ENCODE measurements around the gene CD58.

Gene CD58

DNA sequence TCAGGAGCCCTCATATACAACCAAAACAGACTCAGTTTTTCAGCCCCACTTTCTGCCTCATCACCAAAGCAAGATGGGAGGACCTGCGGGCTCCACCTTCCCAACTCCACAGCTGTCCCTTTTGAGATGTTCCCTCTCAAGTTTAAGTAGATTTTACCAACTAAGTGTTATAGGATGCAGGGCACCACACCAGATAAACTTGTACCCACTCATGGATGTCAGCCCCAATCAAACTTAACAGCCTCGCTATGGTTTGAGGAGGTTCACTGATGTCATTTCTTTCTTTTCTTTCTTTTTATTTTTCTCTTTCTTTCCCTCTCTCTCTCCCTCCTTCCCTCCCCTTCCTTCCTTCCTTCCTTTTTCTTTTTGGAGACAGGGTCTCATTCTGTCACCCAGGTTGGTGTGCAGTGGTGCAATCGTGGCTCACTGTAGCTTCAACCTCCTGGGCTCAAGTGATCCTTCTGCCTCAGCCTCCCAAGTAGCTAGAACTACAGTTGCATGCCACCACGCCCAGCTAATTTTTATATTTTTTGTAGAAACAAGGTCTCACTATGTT, 13.4 kb downstream of the CD58 start:
- Histone ChIP-seq H3K79me2 (ENCODE audit: control insufficient read depth, insufficient read depth, low read length, unreplicated experiment) (peaks cover 35% of the 10 kb centered on the region), H3K36me3 (ENCODE audit: insufficient read depth, low read length) (no peaks in the 10 kb centered on the region), H3K27ac (ENCODE audit: low read depth, low read length) (peak overlapping the region; percentile 93), H3K4me1 (ENCODE audit: control insufficient read depth, insufficient read depth, low read length, unreplicated experiment) (peaks cover 31% of the 10 kb centered on the region), H2AFZ (ENCODE audit: low read length, unreplicated experiment) (no peak overlapping the region), H3K27me3 (ENCODE audit: insufficient read depth, low read length) (no peaks in the 10 kb centered on the region), H3K4me3 (ENCODE audit: low read depth, low read length) (no peak overlapping the region)

DNA sequence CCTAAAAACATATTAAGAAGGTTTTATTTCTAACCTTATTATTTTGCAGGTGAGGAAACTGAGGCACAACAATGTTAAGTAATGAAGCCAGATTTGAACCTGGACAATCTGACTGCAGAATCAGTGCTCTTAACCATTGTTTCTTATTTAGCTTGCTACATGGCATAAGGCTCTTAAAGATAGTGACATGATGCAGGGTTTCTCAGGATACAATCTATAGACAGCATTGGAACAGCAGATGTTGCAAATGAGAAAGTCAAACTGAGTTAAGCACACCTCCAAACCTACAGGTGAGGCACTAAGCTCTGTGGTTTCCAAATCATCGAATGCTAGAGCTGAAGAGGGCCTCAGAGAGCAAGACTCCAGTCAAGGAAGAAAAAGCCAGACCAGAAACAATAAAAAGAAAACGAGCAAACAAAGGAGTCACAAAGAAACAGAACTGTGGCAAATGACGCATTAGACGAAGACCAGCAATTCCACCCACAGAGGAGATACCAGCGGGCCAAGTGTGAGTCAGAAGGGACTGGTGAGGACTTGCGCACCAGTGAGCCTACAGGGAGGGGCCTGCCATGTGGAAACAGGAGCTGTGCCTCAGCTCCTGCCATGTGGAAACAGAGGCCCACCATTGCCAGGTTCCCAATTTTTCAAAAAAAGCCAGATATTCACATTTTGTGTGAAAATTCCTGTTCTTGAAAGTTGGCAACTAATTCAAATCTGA, 14.4 kb downstream of the CD58 start:
- Histone ChIP-seq H3K4me1 (ENCODE audit: control insufficient read depth, insufficient read depth, low read length, unreplicated experiment) (peaks cover 31% of the 10 kb centered on the region), H3K36me3 (ENCODE audit: insufficient read depth, low read length) (no peaks in the 10 kb centered on the region), H3K27me3 (ENCODE audit: insufficient read depth, low read length) (no peaks in the 10 kb centered on the region), H2AFZ (ENCODE audit: low read length, unreplicated experiment) (no peak overlapping the region), H3K27ac (ENCODE audit: low read depth, low read length) (peak overlapping the region; percentile 93), H3K79me2 (ENCODE audit: control insufficient read depth, insufficient read depth, low read length, unreplicated experiment) (peaks cover 34% of the 10 kb centered on the region), H3K4me3 (ENCODE audit: low read depth, low read length) (peak overlapping the region; percentile 52)

DNA sequence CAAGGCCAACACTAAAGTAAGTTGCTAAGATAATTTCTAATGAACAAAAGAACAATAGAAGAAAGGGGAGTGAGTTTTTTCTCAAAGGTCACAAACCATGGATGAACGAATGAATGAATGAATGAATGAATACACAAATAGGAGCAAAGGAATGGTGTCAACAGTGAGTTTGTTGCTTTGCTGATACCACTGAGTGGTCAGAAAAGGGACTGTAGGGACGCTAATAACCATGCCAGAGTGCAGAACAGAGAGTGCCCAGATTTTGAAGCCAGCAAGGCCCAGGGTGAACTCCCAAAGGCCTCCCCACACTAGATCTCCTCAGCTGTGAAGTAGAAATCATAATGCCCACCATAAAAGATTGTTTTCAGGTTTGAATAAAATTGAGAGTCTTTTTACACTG, 15.9 kb downstream of the CD58 start:
- H3K36me3 ChIP-seq (ENCODE audit: insufficient read depth, low read length): no peaks in the 10 kb centered on the region
- H3K27me3 ChIP-seq (ENCODE audit: insufficient read depth, low read length): no peaks in the 10 kb centered on the region
- no peak overlapping the region for H3K4me3 ChIP-seq (ENCODE audit: low read depth, low read length)
- H3K4me1 ChIP-seq (ENCODE audit: control insufficient read depth, insufficient read depth, low read length, unreplicated experiment): peaks cover 31% of the 10 kb centered on the region
- H3K79me2 ChIP-seq (ENCODE audit: control insufficient read depth, insufficient read depth, low read length, unreplicated experiment): peaks cover 32% of the 10 kb centered on the region
- H3K27ac ChIP-seq (ENCODE audit: low read depth, low read length): no peak overlapping the region; the same call in 1 of the 2 replicates
- no peak overlapping the region for H2AFZ ChIP-seq (ENCODE audit: low read length, unreplicated experiment)

DNA sequence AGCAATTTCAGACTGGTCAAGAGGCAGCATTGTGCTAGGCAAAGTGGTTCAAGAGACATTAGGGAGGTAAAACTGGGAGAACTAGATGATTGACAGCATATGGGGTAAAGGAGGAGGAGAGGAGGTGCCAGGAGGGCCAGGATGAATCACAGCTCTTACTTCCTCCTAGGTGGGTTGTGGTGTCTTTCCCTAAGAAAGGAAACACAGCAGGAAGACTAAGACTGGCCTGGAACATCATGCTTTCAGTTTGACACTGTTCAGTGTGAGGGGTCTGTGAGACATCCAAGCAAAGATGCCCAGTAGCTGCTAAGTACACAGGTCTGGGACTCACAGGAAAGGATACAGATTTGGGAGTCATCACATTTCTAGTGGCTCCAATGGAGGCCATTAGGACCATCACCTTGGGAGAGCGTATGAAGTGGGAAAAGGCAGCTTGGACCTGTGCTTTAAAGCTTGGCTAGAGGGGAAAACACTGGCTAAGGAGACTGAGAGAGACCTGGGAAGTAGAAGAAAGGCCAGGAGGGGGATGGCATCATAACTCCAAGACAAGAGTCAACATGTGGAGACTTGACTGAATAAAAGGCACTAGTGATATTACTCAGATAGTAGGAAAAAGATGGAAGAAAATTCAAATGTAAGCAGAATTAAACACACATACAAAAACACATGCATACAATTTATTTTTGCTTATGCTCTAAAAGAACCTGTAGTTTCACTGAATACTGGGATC, 17.3 kb downstream of the CD58 start:
- Histone ChIP-seq H3K27ac (ENCODE audit: low read depth, low read length) (no peak overlapping the region), H3K79me2 (ENCODE audit: control insufficient read depth, insufficient read depth, low read length, unreplicated experiment) (peaks cover 33% of the 10 kb centered on the region)

DNA sequence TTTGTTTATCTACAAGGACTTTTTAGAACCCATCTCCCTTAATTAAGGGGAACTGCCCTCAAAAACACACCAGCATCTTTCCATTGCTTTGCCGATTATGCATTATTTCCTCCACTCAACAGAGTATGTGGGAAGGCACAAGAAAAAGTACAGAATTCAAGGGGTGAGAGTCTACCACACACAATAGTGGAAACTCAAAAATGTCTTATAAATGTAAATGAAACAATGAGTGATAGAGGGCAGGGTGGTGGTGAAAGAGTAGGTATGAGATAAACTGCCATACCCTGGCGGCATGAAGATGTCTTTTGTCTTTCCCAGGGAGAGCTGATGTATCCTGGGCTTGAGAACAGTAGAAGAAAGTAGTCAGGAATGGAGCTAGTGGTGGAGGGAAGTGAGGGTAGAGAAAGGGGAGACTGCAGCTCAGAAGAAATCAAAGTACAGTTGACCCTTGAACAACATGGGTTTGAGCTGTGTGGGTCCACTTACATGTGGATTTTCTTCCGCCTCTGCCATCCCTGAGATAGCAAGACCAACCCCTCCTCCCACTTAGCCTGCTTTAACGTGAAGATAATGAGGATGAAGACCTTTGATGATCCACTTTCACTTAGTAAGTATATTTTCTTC, 24.4 kb downstream of the CD58 start:
- Histone ChIP-seq H3K4me3 (ENCODE audit: low read depth, low read length) (no peak overlapping the region), H3K36me3 (ENCODE audit: insufficient read depth, low read length) (peaks cover 12% of the 10 kb centered on the region), H3K79me2 (ENCODE audit: control insufficient read depth, insufficient read depth, low read length, unreplicated experiment) (peaks cover 12% of the 10 kb centered on the region), H2AFZ (ENCODE audit: low read length, unreplicated experiment) (no peak overlapping the region), H3K27ac (ENCODE audit: low read depth, low read length) (no peak overlapping the region), H3K27me3 (ENCODE audit: insufficient read depth, low read length) (no peaks in the 10 kb centered on the region), H3K4me1 (ENCODE audit: control insufficient read depth, insufficient read depth, low read length, unreplicated experiment) (no peaks in the 10 kb centered on the region)

More for the DNA sequence above, 17.3 kb downstream of the CD58 start:
- H3K4me3 ChIP-seq (ENCODE audit: low read depth, low read length): no peak overlapping the region
- H3K36me3 ChIP-seq (ENCODE audit: insufficient read depth, low read length): no peaks in the 10 kb centered on the region
- no peak overlapping the region for H2AFZ ChIP-seq (ENCODE audit: low read length, unreplicated experiment)
- H3K4me1 ChIP-seq (ENCODE audit: control insufficient read depth, insufficient read depth, low read length, unreplicated experiment): peaks cover 31% of the 10 kb centered on the region
- H3K27me3 ChIP-seq (ENCODE audit: insufficient read depth, low read length): no peaks in the 10 kb centered on the region

DNA sequence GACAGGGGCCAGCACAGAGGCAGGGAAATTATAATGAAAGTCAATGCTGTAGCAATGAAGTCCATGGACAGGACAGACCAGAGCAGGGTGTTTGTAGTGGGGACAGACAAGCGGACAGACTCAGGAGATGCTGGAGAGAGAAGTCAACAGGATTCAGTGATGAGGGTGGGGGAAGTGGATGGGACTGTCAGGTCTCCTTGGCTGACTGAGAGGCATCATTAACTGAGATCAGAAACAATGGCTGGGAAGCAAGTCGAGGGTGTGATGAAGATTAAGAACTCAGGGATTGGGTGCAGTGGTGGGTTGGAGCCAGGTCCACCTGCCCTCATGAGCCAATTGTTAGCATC, 25.5 kb downstream of the CD58 start:
- H3K27ac ChIP-seq (ENCODE audit: low read depth, low read length): no peak overlapping the region
- H3K4me1 ChIP-seq (ENCODE audit: control insufficient read depth, insufficient read depth, low read length, unreplicated experiment): no peaks in the 10 kb centered on the region
- H3K27me3 ChIP-seq (ENCODE audit: insufficient read depth, low read length): no peaks in the 10 kb centered on the region
- H2AFZ ChIP-seq (ENCODE audit: low read length, unreplicated experiment): no peak overlapping the region
- H3K79me2 ChIP-seq (ENCODE audit: control insufficient read depth, insufficient read depth, low read length, unreplicated experiment): peaks cover 12% of the 10 kb centered on the region
- no peak overlapping the region for H3K4me3 ChIP-seq (ENCODE audit: low read depth, low read length)
- H3K36me3 ChIP-seq (ENCODE audit: insufficient read depth, low read length): peaks cover 15% of the 10 kb centered on the region

DNA sequence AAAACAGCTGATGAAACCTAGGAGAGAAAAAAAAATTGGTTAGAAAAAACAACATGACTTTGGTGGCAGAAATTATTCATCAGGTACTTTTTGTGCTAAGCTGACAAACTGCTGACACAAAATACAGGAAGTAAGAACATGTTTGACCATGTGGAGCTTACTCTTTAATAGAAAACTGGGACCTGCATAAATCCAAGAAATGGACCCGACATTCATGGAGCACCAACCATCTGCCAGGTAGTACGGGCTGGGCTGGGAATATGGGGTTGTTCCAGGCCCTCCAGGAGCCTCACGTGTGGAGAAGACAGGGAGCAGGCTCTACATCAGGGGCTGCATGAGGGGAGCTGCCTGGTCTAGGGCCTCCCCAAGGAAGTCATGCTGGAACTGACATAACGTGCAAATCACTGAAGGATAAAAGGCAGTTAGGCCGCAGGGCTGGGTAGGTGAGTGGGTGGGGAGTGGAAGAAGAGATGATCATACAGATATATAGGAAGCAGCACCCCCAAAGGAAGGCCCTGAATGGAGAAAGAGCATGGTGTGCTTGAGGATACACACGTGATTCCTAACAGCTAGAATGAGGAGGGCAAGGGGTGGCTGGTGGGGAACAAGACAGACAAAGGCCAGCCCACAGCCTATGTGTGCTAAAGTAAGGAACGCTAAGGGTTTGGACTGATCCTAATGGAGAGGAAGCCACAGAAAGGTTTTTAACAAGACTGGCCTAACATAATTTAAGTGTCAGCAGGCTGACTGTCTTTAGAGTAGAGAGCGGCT, 26.1 kb downstream of the CD58 start:
- no peaks in the 10 kb centered on the region for H3K4me1 ChIP-seq (ENCODE audit: control insufficient read depth, insufficient read depth, low read length, unreplicated experiment)
- H3K27me3 ChIP-seq (ENCODE audit: insufficient read depth, low read length): no peaks in the 10 kb centered on the region
- H3K36me3 ChIP-seq (ENCODE audit: insufficient read depth, low read length): peaks cover 15% of the 10 kb centered on the region
- H3K4me3 ChIP-seq (ENCODE audit: low read depth, low read length): no peak overlapping the region
- no peak overlapping the region for H2AFZ ChIP-seq (ENCODE audit: low read length, unreplicated experiment)
- peaks cover 9% of the 10 kb centered on the region for H3K79me2 ChIP-seq (ENCODE audit: control insufficient read depth, insufficient read depth, low read length, unreplicated experiment)
- no peak overlapping the region for H3K27ac ChIP-seq (ENCODE audit: low read depth, low read length)

DNA sequence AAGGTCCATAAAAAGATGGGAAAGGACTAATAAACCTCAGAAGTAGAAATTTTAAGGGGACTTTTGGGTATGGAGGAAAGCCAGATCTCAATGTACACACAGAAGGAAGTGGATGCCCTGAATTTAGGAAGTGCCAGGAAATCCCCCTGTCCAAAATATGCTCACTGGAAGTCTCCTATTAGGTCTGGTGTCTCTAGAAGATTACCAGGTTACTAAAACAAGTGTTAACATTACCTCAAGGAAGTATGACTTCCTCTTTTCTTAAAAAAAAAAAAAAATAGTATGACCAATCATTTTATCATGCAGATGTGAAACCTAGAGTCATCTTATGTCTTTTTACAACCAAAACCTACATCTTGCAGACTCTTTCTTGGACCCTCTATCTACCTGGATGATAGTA, 30.7 kb downstream of the CD58 start:
- Histone ChIP-seq H3K79me2 (ENCODE audit: control insufficient read depth, insufficient read depth, low read length, unreplicated experiment) (no peaks in the 10 kb centered on the region), H3K4me3 (ENCODE audit: low read depth, low read length) (no peak overlapping the region), H3K36me3 (ENCODE audit: insufficient read depth, low read length) (peaks cover 22% of the 10 kb centered on the region)

DNA sequence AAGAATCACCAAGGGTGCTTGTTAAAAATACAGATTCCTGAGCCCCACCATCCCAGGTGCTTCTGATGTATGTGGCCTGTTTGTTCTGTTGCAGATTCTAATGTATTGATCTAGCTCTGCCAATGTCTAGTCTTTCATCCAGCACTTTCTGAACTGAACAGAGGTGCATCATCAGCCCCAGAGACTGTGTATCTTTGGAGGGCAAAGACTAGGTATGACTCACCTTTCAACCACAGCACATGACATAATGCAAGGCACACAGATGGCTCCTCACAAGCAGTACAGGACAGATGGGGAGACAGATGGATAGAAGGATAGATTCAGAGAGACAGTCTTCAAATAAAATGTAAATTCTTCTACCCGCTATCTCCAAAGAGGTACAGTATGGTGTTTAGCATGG, 32.3 kb downstream of the CD58 start:
- no peak overlapping the region for H3K27ac ChIP-seq (ENCODE audit: low read depth, low read length)
- peaks cover 26% of the 10 kb centered on the region for H3K36me3 ChIP-seq (ENCODE audit: insufficient read depth, low read length)
- no peaks in the 10 kb centered on the region for H3K27me3 ChIP-seq (ENCODE audit: insufficient read depth, low read length)
- H2AFZ ChIP-seq (ENCODE audit: low read length, unreplicated experiment): no peak overlapping the region
- no peak overlapping the region for H3K4me3 ChIP-seq (ENCODE audit: low read depth, low read length)
- H3K79me2 ChIP-seq (ENCODE audit: control insufficient read depth, insufficient read depth, low read length, unreplicated experiment): no peaks in the 10 kb centered on the region
- H3K4me1 ChIP-seq (ENCODE audit: control insufficient read depth, insufficient read depth, low read length, unreplicated experiment): peaks cover 35% of the 10 kb centered on the region

More for the DNA sequence above, 30.7 kb downstream of the CD58 start:
- Histone ChIP-seq H3K27ac (ENCODE audit: low read depth, low read length) (no peak overlapping the region), H2AFZ (ENCODE audit: low read length, unreplicated experiment) (no peak overlapping the region), H3K4me1 (ENCODE audit: control insufficient read depth, insufficient read depth, low read length, unreplicated experiment) (peaks cover 34% of the 10 kb centered on the region), H3K27me3 (ENCODE audit: insufficient read depth, low read length) (no peaks in the 10 kb centered on the region)

DNA sequence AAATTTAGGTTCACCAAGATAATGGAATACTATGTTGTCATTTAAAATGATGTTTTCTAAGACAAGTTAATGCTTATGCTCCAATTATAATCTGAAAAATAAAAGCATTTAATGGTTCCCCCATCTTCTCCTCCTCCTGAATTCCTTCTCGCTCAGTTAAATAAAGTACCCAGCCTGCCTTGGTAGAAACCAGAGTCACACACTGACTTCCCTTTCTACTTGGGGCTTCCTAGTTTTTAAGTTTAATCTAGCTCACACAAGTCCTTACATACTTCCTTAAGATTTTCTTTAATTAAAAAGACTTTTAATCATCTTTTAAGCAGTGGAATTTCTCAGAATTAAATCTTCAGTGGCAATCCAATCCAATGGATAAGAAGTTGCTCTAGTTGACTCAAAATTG, 32.9 kb downstream of the CD58 start:
- Histone ChIP-seq H2AFZ (ENCODE audit: low read length, unreplicated experiment) (no peak overlapping the region), H3K27me3 (ENCODE audit: insufficient read depth, low read length) (no peaks in the 10 kb centered on the region), H3K4me1 (ENCODE audit: control insufficient read depth, insufficient read depth, low read length, unreplicated experiment) (peaks cover 35% of the 10 kb centered on the region), H3K27ac (ENCODE audit: low read depth, low read length) (no peak overlapping the region), H3K79me2 (ENCODE audit: control insufficient read depth, insufficient read depth, low read length, unreplicated experiment) (no peaks in the 10 kb centered on the region), H3K36me3 (ENCODE audit: insufficient read depth, low read length) (peaks cover 26% of the 10 kb centered on the region), H3K4me3 (ENCODE audit: low read depth, low read length) (no peak overlapping the region)
